HG02610 (cell line): ENCODE results near the gene SUMO3.

Experiments used
- ATAC-seq: cut with Tn5 transposase; IDR thresholded peaks from one replicate; pipeline ENCODE4 v1.9.1; 2021; ENCODE audit warnings: mild to moderate bottlenecking, moderate library complexity; ENCODE audit not compliant: unreplicated experiment

Gene SUMO3

GRCh38 chr21:44831227-44831860, 13.5 kb upstream of the SUMO3 start:
- no peak for ATAC-seq

- no peak for ATAC-seq
Measured at GRCh38 chr21:44829507-44830092, 11.7 kb upstream of the SUMO3 start.

- no peak for ATAC-seq
Measured at GRCh38 chr21:44828362-44829056, 10.6 kb upstream of the SUMO3 start.

GRCh38 chr21:44823179-44823660, 5.4 kb upstream of the SUMO3 start:
- no peak for ATAC-seq

GRCh38 chr21:44822484-44823178, 4.8 kb upstream of the SUMO3 start:
- ATAC-seq = no peak

- no peak for ATAC-seq
Measured at GRCh38 chr21:44820851-44821250, 3.0 kb upstream of the SUMO3 start.

- no peak for ATAC-seq
Measured at GRCh38 chr21:44819283-44820243, 1.7 kb upstream of the SUMO3 start.

- ATAC-seq = no peak
Measured at GRCh38 chr21:44818640-44819011, 764 bp upstream of the SUMO3 start.

- peak; percentile 66 for ATAC-seq
Measured at GRCh38 chr21:44817506-44817880, 369 bp downstream of the SUMO3 start.

- ATAC-seq = no peak
Measured at GRCh38 chr21:44816761-44817505, 929 bp downstream of the SUMO3 start.

GRCh38 chr21:44815852-44816628, 1.8 kb downstream of the SUMO3 start:
- ATAC-seq = no peak

- ATAC-seq = no peak
Measured at GRCh38 chr21:44815225-44815624, 2.6 kb downstream of the SUMO3 start.

GRCh38 chr21:44814498-44815023, 3.3 kb downstream of the SUMO3 start:
- ATAC-seq = no peak

- no peak for ATAC-seq
Measured at GRCh38 chr21:44813727-44814126, 4.1 kb downstream of the SUMO3 start.

- no peak for ATAC-seq
Measured at GRCh38 chr21:44813149-44813548, 4.7 kb downstream of the SUMO3 start.

- ATAC-seq = no peak
Measured at GRCh38 chr21:44812640-44813039, 5.2 kb downstream of the SUMO3 start.

GRCh38 chr21:44810779-44811178, 7.1 kb downstream of the SUMO3 start:
- ATAC-seq = no peak

GRCh38 chr21:44805859-44806258, 12.0 kb downstream of the SUMO3 start:
- no peak for ATAC-seq

GRCh38 chr21:44805226-44805625, 12.6 kb downstream of the SUMO3 start:
- ATAC-seq = no peak
